Bone marrow (tissue), 2 donors: ENCODE data around the gene NR1D1.

ENCODE experiments used
- DNase-seq, 2 donors: peaks; one replicate each; lab custom pipeline; 2025; lab: John Stamatoyannopoulos, UW

The NR1D1 gene

DNA sequence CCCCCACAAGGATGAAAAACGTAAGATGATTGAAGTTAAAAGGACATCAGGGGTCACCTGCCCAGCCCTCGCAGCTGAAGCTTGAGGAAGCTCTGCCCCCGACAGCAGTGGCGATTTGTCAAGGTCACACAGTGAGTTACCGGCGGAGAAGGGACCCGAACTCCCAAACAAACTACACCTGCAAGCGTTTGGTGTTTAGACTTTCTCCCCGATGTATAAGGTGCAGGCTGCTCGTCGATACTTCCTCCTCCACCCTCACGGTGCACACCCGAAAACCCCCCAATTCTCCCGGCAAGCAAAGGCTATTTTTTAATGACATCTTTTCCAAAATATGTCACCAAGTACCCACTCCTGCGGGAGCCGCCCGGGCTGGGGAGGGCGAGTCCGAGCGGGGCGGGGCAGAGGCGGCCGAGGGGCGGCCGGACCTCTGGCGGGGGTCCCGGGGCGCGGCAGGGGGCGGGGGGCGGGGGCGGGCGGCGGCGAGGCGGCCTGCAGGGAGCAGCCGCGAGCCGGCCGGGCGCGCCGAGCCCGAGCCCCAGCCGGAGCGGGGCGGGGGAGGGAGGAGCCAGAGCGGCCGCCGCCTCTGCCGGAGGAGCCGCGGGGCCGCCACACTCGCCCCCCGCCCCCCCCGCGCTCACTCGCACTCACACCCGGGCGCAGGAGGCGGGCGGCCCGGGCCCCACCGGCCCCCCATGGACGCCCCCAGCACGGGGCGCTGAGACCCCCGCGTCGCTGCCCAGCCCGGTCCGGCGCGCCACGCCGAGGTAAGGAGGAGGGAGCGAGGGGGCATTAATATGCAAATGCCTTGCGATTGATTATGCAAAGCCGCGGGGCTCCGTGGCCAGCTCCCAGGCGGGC is 37.8 kb downstream of the NR1D1 start, which contains the start of gene THRA:
Gene THRA (plus strand): TSS at position 637 of the 858 bp plus-strand sequence. CDS start 11,524 bp downstream, outside the sequence.
- peak; percentile 22 to 65 for DNase-seq

DNA sequence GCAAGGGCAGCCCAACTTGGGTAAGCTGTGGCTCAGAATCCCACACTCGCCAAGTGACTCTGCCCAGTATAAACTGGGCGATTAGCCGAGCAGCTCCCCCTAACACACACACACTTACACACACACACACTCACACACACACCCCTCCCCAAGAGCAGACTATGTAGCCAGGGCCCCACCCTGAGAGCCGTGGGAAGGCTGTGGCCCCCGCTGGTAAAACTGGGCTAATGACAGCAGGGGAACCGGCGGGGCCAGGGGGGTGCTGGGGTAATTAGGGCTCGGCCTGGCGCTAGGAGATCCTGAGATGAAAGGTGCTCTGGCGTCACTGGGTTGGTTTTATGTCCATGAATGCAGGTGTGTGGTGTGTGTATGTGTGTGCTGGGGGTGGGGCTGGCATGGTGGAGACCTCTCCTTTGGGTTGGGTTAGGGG is 38.8 kb downstream of the NR1D1 start:
- no peak for DNase-seq

DNA sequence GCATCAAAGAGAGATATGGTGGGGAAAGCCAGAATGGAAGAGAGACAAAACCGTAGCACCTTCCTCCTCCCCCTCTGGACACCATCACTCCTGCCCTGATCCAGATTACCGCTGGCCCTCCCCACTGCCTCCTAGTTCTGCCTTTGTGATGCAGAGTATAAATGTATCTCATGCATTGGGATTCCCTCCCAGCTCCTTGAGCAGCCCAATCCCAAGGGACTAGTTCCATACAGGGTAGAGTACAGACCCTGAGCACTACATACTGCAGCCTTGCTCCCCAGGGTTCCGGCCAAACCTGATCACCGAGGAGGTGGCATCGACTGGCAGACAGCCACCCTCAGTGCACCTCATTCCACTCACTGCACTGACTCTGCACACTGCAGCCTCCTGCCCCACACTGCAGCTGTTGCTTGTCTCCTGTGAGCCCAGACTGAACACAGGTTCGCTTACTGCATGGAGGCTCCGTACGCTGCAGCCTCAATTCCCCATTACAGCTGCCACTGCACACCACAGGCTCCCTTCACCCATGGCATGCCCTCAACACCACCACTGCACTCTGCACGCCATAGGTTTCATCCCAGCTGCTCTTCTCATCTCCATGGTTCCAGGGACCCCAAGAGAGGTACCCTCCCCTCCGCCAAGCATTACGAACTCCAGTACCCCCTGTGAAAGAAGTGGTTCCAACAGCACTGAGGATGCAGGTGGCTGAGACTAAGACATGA is 39.3 kb downstream of the NR1D1 start:
- DNase-seq = no peak

DNA sequence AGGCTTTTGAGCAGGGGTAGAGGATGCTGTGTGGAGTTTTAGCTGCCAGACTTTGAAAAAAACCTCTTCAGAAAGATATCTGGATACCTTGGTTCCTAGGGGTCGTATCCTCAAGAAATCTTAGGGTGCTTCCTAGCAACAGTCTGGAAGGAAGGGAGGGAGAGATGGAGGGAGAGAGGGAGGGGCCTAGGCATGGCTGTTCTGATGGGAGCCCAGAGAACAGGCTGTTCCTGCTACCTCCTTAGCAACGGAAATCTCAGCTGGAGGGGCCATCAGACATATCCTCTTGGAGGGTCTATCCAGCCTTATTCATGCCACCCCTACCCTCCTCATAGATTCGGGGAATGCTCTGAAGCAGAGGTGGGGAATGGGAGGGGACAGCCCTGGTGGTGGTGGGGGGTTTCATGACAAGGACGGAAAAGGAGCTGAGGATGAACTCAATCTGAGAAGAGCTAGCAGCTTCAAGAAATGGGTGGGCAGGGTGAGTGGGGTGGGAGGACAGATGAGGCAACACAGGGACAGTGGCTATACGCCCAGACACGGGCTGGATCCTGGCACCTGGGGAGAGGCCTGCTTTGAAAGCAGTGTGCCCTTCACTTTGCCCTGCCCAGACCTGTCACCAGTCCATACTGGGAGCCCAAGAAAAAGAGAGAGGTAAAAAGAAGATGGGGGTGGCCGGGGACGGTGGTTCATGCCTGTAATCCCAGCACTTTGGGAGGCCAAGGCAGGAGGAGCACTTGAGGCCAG is 40.5 kb downstream of the NR1D1 start:
- DNase-seq = no peak

DNA sequence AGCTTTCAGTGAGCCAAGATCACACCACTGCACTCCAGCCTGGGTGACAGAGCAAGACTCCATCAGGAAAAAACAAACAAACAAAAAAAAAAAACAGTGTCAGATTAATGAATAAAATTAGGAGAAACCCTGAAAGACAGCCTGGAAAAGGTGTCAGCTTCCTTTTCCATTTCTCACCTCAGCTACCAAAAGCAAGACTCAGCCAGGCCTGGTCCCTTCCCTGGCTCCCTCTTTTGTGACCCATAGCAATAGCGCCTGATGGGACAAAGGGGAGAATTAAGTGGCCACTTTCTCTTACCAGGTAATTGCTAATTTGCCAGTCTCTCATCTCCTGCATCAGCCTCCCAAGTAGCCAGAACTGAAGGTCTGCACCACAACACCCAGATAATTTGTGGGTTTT is 41.5 kb downstream of the NR1D1 start:
- no peak for DNase-seq

DNA sequence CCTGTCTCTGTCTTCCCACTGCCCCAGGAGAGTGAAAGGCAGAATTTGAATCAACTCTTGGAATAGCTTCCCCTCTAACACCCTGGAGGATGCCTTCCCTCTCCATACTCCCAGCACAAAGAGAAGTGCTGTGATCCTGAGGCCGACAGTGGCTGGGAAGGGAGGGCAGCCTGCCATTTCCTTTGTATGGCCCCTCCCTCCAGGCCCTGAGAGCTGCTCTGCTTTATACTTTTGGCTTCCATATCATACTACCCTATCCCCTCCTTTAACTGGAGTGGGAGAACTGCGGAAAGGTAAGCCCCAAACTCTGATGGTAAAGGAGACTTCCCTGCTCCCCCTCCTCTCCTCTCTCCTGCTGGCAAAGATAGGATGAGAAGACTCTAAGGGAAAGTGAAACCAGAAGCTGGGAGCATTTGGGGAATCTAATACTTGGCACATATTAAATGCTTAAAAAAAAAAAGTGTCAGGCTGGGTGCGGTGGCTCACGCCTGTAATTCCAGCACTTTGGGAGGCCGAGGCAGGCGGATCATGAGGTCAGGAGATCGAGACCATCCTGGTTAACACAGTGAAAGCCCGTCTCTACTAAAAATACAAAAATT is 42.1 kb downstream of the NR1D1 start:
- DNase-seq = no peak

DNA sequence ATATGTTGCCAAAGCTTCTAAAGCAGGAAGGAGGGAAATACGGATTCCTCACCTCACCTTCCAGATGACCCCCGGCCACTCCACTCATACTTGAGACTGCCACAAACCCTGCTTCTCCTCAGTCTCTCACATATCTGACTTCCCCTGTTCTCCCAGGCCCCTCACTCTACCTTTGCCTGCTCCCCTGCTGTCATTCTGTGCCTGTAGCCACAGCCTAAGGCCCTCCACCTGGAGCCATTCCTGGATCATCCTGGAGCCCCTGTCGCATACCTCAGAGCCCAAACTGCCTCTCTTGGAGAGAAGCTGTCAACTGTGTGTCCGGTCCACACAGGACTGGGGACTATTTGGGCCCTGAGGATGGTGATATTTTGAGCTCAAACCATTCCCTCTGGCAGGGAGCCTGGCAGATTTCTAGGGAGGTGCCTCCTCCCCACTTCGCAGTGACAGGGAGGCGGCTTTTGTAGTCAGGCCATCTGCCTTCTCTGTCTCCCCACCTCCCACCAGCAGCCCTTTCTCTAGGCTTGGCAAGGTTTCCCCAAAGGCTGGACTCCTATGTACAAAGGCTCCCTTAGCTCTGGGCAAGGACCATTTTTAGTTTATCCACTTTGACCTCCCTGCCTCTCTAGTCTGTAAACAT is 43.9 kb downstream of the NR1D1 start:
- DNase-seq = no peak
